ENCODE measurements around the gene UAP1L1.
"Not testable (repeated sequence)": the region's sequence is repeated elsewhere in the genome, so short reads cannot be mapped to it uniquely, and the experiment has no call there.

Gene UAP1L1, protein sequence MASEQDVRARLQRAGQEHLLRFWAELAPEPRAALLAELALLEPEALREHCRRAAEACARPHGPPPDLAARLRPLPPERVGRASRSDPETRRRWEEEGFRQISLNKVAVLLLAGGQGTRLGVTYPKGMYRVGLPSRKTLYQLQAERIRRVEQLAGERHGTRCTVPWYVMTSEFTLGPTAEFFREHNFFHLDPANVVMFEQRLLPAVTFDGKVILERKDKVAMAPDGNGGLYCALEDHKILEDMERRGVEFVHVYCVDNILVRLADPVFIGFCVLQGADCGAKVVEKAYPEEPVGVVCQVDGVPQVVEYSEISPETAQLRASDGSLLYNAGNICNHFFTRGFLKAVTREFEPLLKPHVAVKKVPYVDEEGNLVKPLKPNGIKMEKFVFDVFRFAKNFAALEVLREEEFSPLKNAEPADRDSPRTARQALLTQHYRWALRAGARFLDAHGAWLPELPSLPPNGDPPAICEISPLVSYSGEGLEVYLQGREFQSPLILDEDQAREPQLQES

DNA sequence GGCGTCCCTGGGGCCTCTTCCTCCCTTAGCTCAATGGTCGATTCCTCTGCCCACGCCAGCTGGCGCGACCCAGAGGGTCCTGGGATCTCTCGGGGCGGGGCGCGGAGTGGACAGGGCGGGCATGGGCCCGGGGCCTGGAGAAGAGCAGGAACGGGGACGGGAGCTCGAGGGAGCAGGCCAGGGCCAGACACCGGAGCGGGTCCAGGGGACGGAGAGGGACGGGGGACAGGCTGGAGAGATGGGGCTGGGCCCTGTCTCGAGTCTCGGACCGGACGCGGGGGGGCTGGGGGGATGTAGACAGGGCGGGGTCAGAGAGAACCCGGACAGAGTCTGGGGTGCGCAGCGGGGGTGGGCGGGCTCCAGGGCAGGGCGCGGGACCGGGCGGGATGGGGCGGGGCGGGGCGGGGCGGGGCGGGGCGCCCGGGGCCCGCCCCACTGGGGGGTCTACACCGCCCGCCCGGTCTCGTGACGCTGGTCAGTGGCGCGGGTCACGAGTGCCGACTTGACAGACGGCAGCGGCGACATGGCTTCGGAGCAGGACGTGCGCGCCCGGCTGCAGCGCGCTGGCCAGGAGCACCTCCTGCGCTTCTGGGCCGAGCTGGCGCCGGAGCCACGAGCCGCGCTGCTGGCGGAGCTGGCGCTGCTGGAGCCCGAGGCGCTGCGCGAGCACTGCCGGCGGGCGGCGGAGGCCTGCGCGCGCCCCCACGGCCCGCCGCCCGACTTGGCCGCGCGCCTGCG lies at the start of gene UAP1L1:
Gene UAP1L1, plus strand, starts transcription at position 508 of the 738 bp plus-strand sequence. Its CDS starts 16 bp downstream, at position 524.
- DNase-seq (ENCODE audit: low read depth, low spot score), result no peak

- peak; percentile 31 for DNase-seq (ENCODE audit: low read depth, low spot score)
These were observed 48.9 kb upstream of the UAP1L1 start for GRCh38 chr9:137028263-137029057.

- DNase-seq (ENCODE audit: low read depth, low spot score), result peak; percentile 84
These were observed 48.0 kb upstream of the UAP1L1 start for GRCh38 chr9:137029058-137029936.

- no peak for DNase-seq (ENCODE audit: low read depth, low spot score)
These were observed 47.3 kb upstream of the UAP1L1 start for GRCh38 chr9:137030006-137030405.

- DNase-seq (ENCODE audit: low read depth, low spot score), result no peak
These were observed 46.5 kb upstream of the UAP1L1 start for GRCh38 chr9:137030538-137031527.

- DNase-seq (ENCODE audit: low read depth, low spot score), result no peak
These were observed 45.2 kb upstream of the UAP1L1 start, which contains the start of gene FUT7 for GRCh38 chr9:137031904-137032640. Gene FUT7, minus strand, starts transcription at chr9:137032088. Its CDS starts 97 bp downstream, at chr9:137031991.

DNA sequence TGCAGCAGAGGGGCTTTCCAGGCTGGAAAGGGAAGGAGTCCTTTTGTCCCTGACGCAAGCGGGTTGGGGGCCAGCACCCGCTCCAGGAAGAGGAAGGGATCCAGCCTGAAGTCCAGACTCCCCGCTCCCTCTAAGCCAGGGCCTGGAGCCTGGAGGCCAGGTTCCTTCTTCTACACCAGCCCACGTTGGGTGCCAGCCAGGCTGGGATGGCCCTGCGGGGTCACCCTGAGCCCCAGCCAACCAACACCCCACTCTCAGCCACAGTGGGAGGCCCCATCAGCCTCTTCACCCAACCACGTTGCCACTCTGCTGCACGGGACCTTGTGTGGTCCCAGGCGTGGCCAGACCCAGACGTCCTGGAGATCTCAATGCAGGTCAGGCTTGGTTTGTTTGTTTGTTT lies 44.5 kb upstream of the UAP1L1 start:
- DNase-seq (ENCODE audit: low read depth, low spot score), result no peak

DNA sequence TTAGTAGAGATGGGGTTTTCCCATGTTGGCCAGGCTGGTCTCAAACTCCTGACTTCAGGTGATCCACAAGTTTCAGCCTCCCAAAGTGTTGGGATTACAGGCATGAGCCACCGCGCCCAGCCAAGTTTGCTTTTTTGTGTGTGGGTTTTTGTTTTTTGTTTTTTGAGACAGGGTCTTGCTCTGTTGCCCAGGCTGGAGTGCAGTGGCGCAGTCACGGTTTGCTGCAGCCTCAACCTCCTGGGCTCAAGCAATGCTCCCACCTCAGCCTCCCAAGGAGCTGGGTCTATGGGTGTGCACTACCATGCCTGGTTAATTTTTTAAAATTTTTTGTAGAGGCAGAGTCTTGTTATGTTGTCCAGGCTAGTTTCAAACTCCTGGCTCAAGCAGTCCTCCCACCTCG lies 43.8 kb upstream of the UAP1L1 start:
- not testable (repeated sequence) for DNase-seq (ENCODE audit: low read depth, low spot score)

DNA sequence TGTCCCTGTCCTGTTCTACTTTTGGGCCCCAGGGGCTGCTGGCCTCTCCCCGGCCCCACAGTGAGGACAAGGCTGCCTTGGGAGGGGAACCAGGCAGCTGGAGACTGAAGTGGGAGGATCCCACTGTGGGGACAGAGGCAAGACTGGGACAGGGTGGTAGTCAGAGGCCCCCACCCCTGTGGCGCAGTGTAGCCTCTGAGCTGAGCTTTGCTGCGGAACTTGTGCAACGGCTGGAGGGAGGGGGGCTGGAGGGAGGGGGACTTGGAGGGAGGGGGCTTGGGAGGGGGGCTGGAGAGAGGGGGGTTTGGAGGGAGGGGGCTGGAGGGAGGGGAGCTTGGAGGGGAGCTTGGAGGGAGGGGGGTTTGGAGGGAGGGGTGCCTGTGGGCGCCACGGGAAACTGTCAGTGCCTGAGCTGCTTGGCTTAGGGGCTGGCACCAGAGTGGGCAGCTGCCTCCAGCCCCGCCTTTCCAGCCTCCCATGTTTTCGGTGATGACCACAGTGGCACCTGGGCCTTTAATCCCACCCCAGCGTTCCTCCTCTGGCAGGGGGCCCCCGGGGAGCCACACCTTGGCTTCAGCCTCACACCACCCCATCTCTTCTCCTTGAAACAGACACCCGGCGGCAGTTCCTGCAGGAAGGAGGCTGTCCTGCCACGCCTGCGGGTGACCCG lies 43.1 kb upstream of the UAP1L1 start:
- no peak for DNase-seq (ENCODE audit: low read depth, low spot score)

DNA sequence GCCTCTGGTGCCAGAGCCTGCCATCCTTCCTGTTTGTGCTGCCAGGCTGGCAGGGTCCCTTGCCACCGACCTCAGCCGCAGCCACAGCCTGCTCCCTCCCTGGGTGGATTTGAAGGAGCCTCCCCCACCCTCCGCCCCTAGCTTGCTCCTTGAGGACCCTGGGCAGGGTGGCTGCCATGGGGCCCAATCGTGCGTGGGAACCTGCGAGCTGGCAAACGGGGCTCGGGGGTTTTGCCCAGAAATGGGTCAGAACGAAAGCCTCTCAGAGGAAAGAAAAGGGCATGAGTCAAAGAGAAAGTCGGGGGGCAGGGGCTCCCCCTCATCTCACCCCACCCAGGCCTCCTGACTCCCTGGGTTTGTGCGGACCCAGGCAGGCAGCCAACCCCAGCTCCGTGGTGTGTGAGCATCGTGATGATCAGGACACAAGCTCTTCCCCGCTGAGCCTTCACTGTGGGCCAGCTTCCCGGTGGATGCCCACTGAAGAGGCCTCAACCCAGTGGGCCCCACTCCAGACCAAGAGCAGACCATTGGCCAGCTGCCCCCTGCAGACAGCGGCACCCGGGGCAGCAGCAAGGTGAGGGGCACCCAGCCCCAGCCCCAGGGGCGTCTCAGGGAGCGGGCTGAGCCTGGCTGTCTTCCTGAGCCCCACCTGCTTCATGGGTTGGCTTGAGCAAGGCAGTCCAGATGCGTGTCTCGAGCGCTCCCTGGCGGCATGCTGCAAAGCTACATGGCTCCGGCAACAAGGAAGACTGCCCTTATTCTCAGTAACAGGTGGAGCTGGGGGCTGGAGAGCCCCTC lies 42.4 kb upstream of the UAP1L1 start:
- peak; percentile 88 for DNase-seq (ENCODE audit: low read depth, low spot score)

DNA sequence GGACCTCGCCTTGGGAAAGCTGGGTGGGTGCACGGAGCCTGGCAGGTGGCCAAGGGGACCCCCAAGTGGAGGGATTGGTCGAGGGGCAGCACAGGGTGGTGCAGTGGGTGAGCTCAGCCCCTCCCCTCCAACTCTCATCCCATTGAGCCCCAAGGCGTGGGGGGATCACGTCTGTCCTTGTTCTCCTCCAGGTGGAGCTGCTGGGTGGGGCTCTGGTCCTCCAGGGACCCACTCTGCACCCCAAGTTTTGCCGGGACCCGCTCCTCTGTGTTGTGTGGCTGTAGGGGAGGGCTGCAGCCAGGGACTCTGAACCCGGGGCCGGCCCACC lies 41.8 kb upstream of the UAP1L1 start:
- no peak for DNase-seq (ENCODE audit: low read depth, low spot score)

- no peak for DNase-seq (ENCODE audit: low read depth, low spot score)
These were observed 41.4 kb upstream of the UAP1L1 start for GRCh38 chr9:137035937-137036336.

DNA sequence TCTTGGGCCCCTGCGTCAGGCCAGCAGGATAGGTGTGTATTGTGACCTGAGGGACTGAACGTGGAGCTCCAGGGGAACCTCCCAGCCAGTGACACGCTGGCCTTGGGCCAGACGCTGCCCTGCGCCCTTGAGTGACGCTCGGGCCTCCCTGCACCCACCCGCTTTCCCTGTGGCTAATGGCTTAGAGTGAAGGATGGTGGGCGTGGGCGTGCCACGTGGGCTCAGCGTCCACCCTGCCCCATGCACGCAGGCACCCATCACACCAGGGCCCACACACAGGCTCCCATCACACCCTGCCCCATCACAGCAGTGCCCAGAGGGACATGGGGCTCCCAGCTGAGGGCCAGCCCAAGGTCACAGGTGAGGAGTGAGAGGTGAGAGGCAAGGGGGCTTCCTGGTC lies 40.3 kb upstream of the UAP1L1 start:
- no peak for DNase-seq (ENCODE audit: low read depth, low spot score)

- no peak for DNase-seq (ENCODE audit: low read depth, low spot score)
These were observed 39.8 kb upstream of the UAP1L1 start for GRCh38 chr9:137037483-137037882.

GRCh38 chr9:137038916-137039315 lies 38.4 kb upstream of the UAP1L1 start:
- no peak for DNase-seq (ENCODE audit: low read depth, low spot score)

- DNase-seq (ENCODE audit: low read depth, low spot score), result no peak
These were observed 37.5 kb upstream of the UAP1L1 start for GRCh38 chr9:137039611-137040366.

DNA sequence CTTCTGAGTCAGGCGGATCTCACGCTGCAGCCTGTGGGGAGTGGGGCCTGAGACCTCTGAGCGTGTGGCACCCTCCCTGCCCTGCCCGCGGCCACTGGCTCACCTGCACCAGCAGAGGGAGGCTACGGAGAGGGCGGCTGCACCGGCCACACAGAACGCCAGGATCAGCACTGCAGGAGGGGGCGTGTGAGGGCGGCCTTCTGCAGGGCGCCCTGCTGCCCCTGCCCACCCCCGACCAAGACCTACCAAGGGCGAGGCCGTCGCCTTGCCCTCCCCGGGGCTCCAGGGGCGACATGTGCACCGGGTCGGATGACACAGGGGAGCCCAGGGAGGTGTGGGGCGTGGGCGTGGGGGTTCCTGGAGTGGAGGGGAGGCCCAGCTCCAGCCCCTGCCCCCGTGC lies 36.7 kb upstream of the UAP1L1 start:
- DNase-seq (ENCODE audit: low read depth, low spot score), result no peak

Measured in ELF-1 (cell line).